ENCODE data around the gene ARMCX6.
"Not testable (repeated sequence)": the region's sequence is repeated elsewhere in the genome, so short reads cannot be mapped to it uniquely, and the experiment has no call there.

ARMCX6 gene

DNA sequence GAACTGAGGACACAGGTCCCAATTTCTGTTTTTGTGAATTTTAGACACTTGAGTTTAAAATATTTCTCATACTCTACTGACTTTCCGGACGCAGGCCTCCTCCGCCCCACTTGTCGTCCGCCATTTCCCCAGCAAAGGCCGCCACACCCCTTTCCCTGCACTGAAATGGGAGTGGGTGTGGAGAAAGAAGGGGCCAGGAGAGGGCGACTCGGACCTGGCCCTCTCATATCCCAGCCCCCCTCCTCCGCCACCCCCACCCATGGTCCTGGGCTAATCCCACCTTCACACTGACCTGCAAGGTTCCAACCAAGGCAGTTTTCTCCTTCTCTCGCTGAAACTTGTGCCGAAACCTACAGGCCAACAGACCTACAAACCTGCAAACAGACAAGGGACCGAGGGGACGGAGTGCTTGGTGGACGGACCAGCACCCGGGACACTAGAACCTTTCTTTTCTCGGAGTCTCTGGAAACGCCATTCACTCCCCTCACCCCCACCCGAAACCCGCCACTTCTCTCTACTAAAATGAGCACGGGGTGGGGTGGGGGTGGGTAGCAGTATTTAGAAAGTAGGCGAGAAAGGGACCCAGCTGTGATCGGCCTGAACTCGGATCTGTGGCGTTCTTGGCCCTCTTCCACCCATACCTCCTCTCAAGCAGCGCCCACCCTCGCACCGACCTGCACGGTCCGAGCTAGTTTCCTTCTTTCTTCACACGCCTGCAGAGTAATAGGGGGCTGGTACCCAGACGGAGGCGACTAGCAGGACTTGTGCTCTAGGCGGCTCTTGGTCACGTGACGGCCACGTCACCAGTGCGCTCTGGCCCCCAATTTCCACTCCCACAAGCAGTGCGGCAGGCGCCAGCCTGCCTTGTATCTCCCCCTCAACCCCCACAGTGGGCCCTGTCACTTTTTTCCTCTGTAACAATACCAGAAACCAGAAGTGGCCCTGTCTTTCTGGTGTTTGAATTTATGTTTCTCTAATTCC lies at the start of gene ARMCX6:
Gene ARMCX6 (minus strand): TSS at position 790 of the 981 bp plus-strand sequence. CDS start 1,380 bp downstream, outside the sequence.
- Histone ChIP-seq H3K4me3 (peak within 1 kb of the TSS; percentile 80), H3K27ac (peak within 1 kb of the TSS; percentile 78 to 83)
- TF ChIP-seq, protein P1, sequence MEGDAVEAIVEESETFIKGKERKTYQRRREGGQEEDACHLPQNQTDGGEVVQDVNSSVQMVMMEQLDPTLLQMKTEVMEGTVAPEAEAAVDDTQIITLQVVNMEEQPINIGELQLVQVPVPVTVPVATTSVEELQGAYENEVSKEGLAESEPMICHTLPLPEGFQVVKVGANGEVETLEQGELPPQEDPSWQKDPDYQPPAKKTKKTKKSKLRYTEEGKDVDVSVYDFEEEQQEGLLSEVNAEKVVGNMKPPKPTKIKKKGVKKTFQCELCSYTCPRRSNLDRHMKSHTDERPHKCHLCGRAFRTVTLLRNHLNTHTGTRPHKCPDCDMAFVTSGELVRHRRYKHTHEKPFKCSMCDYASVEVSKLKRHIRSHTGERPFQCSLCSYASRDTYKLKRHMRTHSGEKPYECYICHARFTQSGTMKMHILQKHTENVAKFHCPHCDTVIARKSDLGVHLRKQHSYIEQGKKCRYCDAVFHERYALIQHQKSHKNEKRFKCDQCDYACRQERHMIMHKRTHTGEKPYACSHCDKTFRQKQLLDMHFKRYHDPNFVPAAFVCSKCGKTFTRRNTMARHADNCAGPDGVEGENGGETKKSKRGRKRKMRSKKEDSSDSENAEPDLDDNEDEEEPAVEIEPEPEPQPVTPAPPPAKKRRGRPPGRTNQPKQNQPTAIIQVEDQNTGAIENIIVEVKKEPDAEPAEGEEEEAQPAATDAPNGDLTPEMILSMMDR (IDR thresholded peaks at IDR 0.05): no peak
- DNase-seq (ENCODE audit: low spot score): peak; percentile 87

DNA sequence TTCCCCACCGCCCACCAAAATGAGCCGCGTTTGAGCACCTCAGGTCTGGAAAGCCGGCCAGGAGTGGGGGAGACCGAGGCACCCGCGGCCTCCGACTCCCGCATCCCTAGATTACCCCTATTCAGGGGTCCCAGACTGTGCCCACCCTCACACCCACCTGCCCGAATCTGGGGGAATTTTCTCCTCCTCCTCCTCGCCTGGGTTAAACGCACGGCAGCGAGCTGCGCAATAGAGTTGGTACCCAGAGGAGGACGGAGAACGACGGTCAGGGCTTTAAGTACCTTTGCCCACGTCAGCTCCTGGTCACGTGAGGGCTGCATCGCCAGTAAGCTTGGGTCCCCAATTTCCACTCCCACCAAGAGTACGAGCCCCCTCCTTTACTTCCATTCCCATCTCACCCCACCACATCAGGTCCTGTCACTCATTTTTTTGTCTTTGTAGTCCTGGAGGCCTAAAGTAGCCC lies 41.8 kb upstream of the ARMCX6 start, which contains the start of gene ARMCX2:
Gene ARMCX2 (minus strand): TSS at position 250 of the 463 bp plus-strand sequence. CDS start 2,262 bp downstream, outside the sequence.
- Histone ChIP-seq H3K4me3 (peak within 1 kb of the TSS; percentile 80), H3K27ac (peak within 1 kb of the TSS; percentile 66 to 90)
- no peak for DNase-seq (ENCODE audit: low spot score)
- TF ChIP-seq, protein P1 (IDR thresholded peaks at IDR 0.05): no peak

DNA sequence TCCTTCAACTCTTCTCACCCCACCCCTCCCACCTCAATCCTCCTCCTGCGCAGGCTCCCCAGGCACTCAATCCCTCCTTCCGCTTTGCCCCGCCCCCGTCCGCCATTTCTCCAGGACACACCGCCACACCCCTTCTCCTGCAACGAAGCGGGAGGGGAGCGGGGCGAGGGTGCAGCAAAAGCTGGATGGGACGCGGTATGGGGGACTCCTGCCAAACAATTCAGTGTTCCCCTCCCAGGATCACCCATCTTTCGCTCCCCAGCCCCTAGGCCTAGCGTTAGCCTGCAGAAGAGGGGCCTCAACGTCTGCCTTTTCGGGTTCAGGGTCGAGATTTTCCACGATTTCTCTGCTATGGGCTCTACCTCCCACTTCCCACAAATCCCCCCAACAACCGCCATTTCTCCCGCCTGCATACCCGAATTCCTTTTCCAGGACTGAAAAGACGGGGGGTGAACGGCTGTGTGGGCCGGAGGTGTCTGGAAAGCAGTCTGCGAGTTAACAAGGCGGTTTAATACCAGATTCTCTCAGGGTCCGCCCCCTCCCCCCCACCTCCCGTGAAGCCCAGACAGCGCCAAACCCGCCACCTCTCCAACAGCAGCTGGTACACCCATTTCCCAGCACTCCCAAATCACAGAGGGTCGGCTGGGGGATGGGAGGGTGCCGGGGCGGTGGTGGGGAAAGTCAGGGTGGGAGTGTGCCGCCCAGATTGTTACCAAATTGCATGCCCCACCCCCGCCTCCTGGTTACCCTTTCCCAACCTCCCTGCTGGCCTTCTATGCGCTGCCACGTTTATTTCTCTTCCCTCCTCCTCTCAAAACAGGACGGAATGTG lies 41.1 kb upstream of the ARMCX6 start:
- Histone ChIP-seq H3K27ac (peak overlapping the region; percentile 66 to 90), H3K4me3 (peak overlapping the region; percentile 80)
- TF ChIP-seq, protein P1 (IDR thresholded peaks at IDR 0.05): no peak
- DNase-seq (ENCODE audit: low spot score): no peak

DNA sequence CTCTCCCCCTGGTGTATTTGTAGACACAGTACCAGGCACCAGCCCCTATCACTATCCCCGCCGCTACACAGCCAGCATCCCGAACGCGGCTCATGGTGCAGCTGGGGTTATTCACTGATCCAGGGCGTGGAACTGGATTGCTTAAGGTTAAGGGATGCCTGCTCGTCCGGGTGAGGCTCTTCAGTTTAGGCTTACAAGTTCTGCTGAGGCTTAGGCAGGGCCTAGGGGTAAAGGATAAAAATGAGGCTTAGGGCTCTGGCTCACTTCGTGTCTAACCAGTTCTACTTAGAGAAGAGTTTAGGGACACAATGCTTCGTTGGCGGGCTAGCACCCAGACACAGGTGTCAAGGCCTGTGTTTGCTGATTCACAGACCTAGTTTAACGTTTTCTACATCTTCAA lies 39.7 kb upstream of the ARMCX6 start:
- no peak for DNase-seq (ENCODE audit: low spot score)
- no peak overlapping the region for H3K27ac ChIP-seq
- no peak overlapping the region for H3K4me3 ChIP-seq
- TF ChIP-seq, protein P1 (IDR thresholded peaks at IDR 0.05): no peak

DNA sequence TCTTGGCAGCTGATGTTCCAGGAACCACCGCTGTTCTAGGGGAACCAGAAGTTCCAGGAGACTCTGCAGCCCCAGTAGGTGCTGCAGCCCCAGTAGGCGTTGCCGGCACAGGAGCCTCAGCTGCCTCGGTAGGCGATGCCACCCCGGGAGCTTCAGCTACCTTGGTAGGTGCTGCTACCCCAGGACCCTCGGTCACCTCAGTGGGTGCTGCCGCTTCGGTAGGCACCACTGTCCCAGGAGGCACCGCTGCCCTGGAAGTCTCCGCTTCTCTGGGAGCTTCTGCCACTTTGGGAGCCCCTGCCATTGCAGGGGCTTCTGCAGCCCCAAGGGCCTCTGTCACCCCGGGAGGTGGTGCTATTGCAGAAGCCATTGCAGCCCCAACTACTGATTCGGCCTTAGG lies 39.0 kb upstream of the ARMCX6 start:
- no peak for DNase-seq (ENCODE audit: low spot score)
- Histone ChIP-seq H3K4me3 (no peak overlapping the region), H3K27ac (no peak overlapping the region)
- TF ChIP-seq, protein P1 (IDR thresholded peaks at IDR 0.05): no peak

DNA sequence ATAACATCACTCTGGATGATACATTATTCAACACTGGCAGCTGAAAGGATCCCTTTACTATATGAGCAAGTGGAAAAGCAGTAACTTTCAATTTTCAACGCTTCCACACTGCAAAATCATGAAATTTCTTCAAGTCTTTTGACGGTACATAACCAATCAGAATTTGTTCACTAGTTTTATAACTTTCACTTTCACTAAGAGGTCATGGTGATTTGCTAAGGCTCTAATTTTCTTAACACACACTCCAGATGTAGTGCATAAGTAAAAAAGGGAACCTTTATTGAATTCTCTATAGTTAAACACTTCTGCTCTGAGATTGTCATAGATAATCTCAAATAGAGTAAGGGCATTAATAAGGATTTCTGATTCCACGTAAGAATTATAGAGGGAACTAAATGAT lies 37.7 kb upstream of the ARMCX6 start:
- TF ChIP-seq, protein P1 (IDR thresholded peaks at IDR 0.05): no peak

DNA sequence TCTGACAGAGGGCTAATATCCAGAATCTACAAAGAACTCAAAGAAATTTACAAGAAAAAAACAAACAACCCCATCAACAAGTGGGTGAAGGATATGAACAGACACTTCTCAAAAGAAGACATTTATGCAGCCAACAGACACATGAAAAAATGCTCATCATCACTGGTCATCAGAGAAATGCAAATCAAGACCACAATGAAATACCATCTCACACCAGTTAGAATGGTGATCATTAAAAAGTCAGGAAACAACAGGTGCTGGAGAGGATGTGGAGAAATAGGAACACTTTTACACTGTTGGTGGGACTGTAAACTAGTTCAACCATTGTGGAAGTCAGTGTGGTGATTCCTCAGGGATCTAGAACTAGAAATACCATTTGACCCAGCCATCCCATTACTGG lies 29.9 kb upstream of the ARMCX6 start:
- not testable (repeated sequence) for H3K27ac ChIP-seq; DNase-seq (ENCODE audit: low spot score); H3K4me3 ChIP-seq

More for the DNA sequence above, 37.7 kb upstream of the ARMCX6 start:
- no peak overlapping the region for H3K27ac ChIP-seq
- DNase-seq (ENCODE audit: low spot score): no peak
- no peak overlapping the region for H3K4me3 ChIP-seq
